Lung (tissue), 12 donors: ENCODE results near the gene NEAT1. TPM values are rescaled to one million over a fixed set of nuclear protein-coding genes. Genes with fewer than 3 reads are reported as not detected.
A peak's percentile ranks its signal among the peaks of the same experiment; 100 is the strongest.

Source experiments
- ATAC-seq: fragments of 200-7000 bp; cut with Tn5 transposase; one replicate; pipeline ENCODE4 v1.9.1; 2020; ENCODE audit warnings: moderate number of reproducible peaks; ENCODE audit not compliant: insufficient read depth, low FRiP score
- DNase-seq, 3 donors: peaks; one replicate each; pipeline ENCODE4 v3.0.0-alpha.2; 2013 to 2017
- H3K27ac ChIP-seq, 2 donors: one replicate each; pipeline ENCODE4 v1.5.1; 2013; ENCODE audit warnings: mild to moderate bottlenecking in 2 of 2, moderate library complexity in 2 of 2, control low read depth in 1 of 2, inconsistent platforms in 1 of 2, low read depth in 1 of 2, low read length in 1 of 2
- H3K27me3 ChIP-seq, 3 donors: one replicate each; pipeline ENCODE4 v1.5.1; 2013; ENCODE audit warnings: low read length in 2 of 3; ENCODE audit not compliant: control insufficient read depth in 3 of 3, insufficient read depth in 3 of 3
- H3K36me3 ChIP-seq, 4 donors: one replicate each; pipeline ENCODE4 v1.5.1; 2013; ENCODE audit warnings: low read length in 4 of 4, mild to moderate bottlenecking in 1 of 4, moderate library complexity in 1 of 4; ENCODE audit not compliant: control insufficient read depth in 4 of 4, insufficient read depth in 4 of 4
- H3K4me1 ChIP-seq, 5 donors: one replicate each; pipeline ENCODE4 v1.5.1; 2013; ENCODE audit warnings: low read length in 5 of 5, mild to moderate bottlenecking in 2 of 5, moderate library complexity in 1 of 5; ENCODE audit not compliant: control insufficient read depth in 5 of 5, insufficient read depth in 5 of 5
- H3K4me3 ChIP-seq: one replicate; pipeline ENCODE4 v1.5.1; 2013; ENCODE audit warnings: mild to moderate bottlenecking, control low read depth, moderate library complexity
- H3K9ac ChIP-seq, 2 donors: one replicate each; pipeline ENCODE4 v1.5.1; 2013; ENCODE audit warnings: low read length in 2 of 2, control low read depth in 1 of 2; ENCODE audit not compliant: insufficient read depth in 1 of 2
- H3K9me3 ChIP-seq, 4 donors: one replicate each; pipeline ENCODE4 v1.5.1; 2013; ENCODE audit warnings: low read length in 3 of 4, mild to moderate bottlenecking in 1 of 4, moderate library complexity in 1 of 4; ENCODE audit not compliant: control insufficient read depth in 4 of 4, insufficient read depth in 3 of 4
- WGBS, 2 donors: extraction: QIAGEN DNeasy Blood & Tissue Kit; methylation state at CpG; one replicate each; pipeline ENCODE4 v1.1.7; 2013; 5-methylcytosine and 5-hydroxymethylcytosine counted together
- polyA plus RNA-seq, 2 donors: library from polyadenylated mRNA; stranded (reverse); fragments of 200-250 nt; gene quantifications; one replicate each; pipeline ENCODE4 v1.2.1, GENCODE V29; 2013
- total RNA-seq, 2 donors: library from RNA; depleted of rRNA in 1 of 2; stranded (reverse); fragments of >200 nt in 1 of 2; gene quantifications; one replicate each; pipeline ENCODE4 v1.2.1, GENCODE V29; 2014 to 2021
- TF ChIP-seq, protein P1 (sequence below): IDR thresholded peaks from 2 replicates; pipeline ENCODE4 v1.5.1; 2012; ENCODE audit warnings: mild to moderate bottlenecking; ENCODE audit errors: control extremely low read depth, extremely low read depth
- donor health status: control.
- donor health status: control.
- donor health status: Bipolar disorder and iron deficiency.
- donor health status: healthy.
- donor health status: DM: yes; HTN: yes; CAD: no.

NEAT1 gene
- total and polyA plus RNA-seq, 4 donors, result 481 to 1,176 (median 715) TPM

GRCh38 chr11:65380460-65381119 lies 42.0 kb upstream of the NEAT1 start:
- H3K27me3 ChIP-seq, result no peaks in the 10 kb centered on the region
- no peak overlapping the region for H3K9ac ChIP-seq
- no peak for ATAC-seq
- H3K36me3 ChIP-seq, result no peaks in the 10 kb centered on the region
- peaks cover 0 to 21% (median 15%) of the 10 kb centered on the region in 5 donors for H3K4me1 ChIP-seq
- TF ChIP-seq, protein P1, sequence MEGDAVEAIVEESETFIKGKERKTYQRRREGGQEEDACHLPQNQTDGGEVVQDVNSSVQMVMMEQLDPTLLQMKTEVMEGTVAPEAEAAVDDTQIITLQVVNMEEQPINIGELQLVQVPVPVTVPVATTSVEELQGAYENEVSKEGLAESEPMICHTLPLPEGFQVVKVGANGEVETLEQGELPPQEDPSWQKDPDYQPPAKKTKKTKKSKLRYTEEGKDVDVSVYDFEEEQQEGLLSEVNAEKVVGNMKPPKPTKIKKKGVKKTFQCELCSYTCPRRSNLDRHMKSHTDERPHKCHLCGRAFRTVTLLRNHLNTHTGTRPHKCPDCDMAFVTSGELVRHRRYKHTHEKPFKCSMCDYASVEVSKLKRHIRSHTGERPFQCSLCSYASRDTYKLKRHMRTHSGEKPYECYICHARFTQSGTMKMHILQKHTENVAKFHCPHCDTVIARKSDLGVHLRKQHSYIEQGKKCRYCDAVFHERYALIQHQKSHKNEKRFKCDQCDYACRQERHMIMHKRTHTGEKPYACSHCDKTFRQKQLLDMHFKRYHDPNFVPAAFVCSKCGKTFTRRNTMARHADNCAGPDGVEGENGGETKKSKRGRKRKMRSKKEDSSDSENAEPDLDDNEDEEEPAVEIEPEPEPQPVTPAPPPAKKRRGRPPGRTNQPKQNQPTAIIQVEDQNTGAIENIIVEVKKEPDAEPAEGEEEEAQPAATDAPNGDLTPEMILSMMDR, result no peak
- no peak for DNase-seq
- WGBS, 2 donors, result 90 to 92% methylated on average over 16 of the region's 16 CpGs
- H3K9me3 ChIP-seq, result no peaks in the 10 kb centered on the region
- peak overlapping the region in 1 of 2 donors; percentile 59 for H3K27ac ChIP-seq
- no peak overlapping the region for H3K4me3 ChIP-seq

DNA sequence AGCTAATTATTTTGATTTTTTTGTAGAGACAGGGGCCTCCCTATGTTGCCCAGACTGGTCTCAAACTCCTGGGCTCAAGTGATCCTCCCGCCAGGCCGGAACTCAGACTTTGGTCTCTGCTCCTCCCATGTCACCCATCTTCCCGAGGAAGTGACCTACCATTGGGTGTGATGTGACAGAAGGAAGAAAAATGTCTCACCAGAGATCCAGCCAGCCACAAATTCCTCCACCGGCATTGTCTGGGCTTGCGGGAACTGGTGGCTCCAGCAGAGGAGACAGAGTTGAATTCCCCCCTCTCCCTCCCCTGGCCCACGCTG lies 40.9 kb upstream of the NEAT1 start:
- peak overlapping the region; percentile 51 to 74 for H3K9ac ChIP-seq
- H3K27me3 ChIP-seq, result no peaks in the 10 kb centered on the region
- H3K9me3 ChIP-seq, result no peaks in the 10 kb centered on the region
- H3K27ac ChIP-seq, result peak overlapping the region; percentile 96 to 97
- WGBS, 2 donors, result 1% methylated on average over 6 of the region's 6 CpGs
- TF ChIP-seq, protein P1, result no peak
- peak; percentile 4 for ATAC-seq
- peak in 2 of 3 donors; percentile 64 to 78 for DNase-seq
- no peaks in the 10 kb centered on the region for H3K36me3 ChIP-seq
- peak overlapping the region; percentile 0 for H3K4me3 ChIP-seq
- peaks cover 0 to 22% (median 19%) of the 10 kb centered on the region in 5 donors for H3K4me1 ChIP-seq

DNA sequence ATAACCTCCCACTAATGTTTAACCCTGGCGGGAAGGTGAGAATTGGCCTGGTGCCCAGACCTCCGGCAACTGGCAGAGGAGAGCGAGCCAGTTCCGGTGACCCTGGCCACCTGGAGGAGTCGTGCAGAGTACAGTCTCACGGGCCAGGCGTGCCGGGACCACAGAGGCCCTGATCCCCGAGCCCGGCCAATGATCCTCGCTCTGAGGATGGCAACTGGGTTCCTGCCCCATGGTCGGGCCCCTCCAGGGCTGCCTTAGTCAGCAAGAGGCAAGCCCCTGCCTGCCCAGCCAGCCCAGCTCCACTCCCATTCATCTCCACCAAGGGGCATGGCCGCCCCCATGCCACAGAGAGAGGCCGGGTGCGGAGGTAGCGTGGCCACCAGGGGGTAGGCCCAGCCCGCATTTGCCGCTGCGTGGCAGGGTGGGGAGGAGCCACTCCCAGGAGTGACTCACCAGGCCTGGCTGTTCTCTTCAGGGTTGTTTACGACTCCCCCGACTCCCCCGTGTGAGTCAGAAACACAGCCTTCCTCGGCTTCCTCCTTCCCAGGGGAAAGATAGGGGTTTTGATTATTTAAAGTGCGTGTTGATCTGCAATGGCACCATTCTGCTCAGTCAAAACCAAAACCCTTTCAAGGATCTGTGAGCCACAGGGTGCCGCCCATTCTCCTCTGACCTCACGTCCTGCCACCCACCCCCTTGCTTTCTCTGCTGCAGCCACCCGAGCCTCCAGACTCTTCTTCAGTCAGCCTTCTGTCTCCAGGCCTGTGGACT lies 40.4 kb upstream of the NEAT1 start, which contains the start of gene SLC25A45:
Gene SLC25A45, minus strand, starts transcription at position 614 of the 771 bp plus-strand sequence. CDS start 695 bp downstream, outside the sequence.
- peak; percentile 86 for ATAC-seq

More for the DNA sequence above, 40.4 kb upstream of the NEAT1 start, which contains the start of gene SLC25A45:
- TF ChIP-seq, protein P1, result peak; percentile 92
- H3K27ac ChIP-seq, result peak within 1 kb of the TSS; percentile 96 to 97
- no peaks in the 10 kb centered on the region for H3K9me3 ChIP-seq
- WGBS, 2 donors, result 0 to 1% methylated on average over 26 to 27 of the region's 27 CpGs
- H3K4me1 ChIP-seq, result peaks cover 0 to 28% (median 18%) of the 10 kb centered on the region in 5 donors
- no peaks in the 10 kb centered on the region for H3K27me3 ChIP-seq
- peak within 1 kb of the TSS; percentile 0 for H3K4me3 ChIP-seq
- peak within 1 kb of the TSS; percentile 51 to 74 for H3K9ac ChIP-seq
- no peaks in the 10 kb centered on the region for H3K36me3 ChIP-seq
- peak; percentile 89 to 92 (median 90) for DNase-seq
